VCaP (cell line): ENCODE measurements around the gene KRT34.
"Not testable (repeated sequence)": the region's sequence is repeated elsewhere in the genome, so short reads cannot be mapped to it uniquely, and the experiment has no call there.

Source experiments
- H3K27ac ChIP-seq: fragments of 450-650 bp; 2 replicates; pipeline ENCODE4 v1.5.1; 2017
- TF ChIP-seq, protein P1 (sequence below): fragments of 450-650 bp; conservative IDR thresholded peaks from 2 replicates; pipeline ENCODE4 v1.5.1; 2017; ENCODE audit warnings: mild to moderate bottlenecking, moderate library complexity

The KRT34 gene

GRCh38 chr17:41381943-41382342 lies at the start of gene KRT34:
KRT34 (minus strand) TSS chr17:41382306; CDS start chr17:41382246, 60 bp downstream.
- not testable (repeated sequence) for H3K27ac ChIP-seq

DNA sequence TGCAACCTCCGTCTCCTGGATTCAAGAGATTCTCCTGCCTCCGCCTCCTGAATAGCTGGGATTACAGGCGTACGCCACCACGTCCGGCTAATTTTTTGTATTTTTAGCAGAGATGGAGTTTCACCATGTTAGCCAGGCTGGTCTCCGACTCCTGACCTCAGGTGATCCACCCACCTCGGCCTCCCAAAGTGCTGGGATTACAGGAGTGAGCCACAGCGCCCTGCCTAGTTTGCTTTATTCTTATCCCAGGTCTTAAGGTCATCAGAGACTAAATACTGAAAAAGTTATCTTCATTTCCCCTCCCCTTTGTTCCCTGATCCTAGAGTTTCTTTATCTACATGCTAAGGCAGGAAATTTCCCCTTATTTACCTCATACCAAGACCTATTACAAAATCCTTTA lies 48.3 kb upstream of the KRT34 start:
- H3K27ac ChIP-seq = not testable (repeated sequence)

- TF ChIP-seq, protein P1, sequence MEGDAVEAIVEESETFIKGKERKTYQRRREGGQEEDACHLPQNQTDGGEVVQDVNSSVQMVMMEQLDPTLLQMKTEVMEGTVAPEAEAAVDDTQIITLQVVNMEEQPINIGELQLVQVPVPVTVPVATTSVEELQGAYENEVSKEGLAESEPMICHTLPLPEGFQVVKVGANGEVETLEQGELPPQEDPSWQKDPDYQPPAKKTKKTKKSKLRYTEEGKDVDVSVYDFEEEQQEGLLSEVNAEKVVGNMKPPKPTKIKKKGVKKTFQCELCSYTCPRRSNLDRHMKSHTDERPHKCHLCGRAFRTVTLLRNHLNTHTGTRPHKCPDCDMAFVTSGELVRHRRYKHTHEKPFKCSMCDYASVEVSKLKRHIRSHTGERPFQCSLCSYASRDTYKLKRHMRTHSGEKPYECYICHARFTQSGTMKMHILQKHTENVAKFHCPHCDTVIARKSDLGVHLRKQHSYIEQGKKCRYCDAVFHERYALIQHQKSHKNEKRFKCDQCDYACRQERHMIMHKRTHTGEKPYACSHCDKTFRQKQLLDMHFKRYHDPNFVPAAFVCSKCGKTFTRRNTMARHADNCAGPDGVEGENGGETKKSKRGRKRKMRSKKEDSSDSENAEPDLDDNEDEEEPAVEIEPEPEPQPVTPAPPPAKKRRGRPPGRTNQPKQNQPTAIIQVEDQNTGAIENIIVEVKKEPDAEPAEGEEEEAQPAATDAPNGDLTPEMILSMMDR = no peak
- H3K27ac ChIP-seq = no peak overlapping the region
Measured at GRCh38 chr17:41429667-41430066, 47.6 kb upstream of the KRT34 start.

DNA sequence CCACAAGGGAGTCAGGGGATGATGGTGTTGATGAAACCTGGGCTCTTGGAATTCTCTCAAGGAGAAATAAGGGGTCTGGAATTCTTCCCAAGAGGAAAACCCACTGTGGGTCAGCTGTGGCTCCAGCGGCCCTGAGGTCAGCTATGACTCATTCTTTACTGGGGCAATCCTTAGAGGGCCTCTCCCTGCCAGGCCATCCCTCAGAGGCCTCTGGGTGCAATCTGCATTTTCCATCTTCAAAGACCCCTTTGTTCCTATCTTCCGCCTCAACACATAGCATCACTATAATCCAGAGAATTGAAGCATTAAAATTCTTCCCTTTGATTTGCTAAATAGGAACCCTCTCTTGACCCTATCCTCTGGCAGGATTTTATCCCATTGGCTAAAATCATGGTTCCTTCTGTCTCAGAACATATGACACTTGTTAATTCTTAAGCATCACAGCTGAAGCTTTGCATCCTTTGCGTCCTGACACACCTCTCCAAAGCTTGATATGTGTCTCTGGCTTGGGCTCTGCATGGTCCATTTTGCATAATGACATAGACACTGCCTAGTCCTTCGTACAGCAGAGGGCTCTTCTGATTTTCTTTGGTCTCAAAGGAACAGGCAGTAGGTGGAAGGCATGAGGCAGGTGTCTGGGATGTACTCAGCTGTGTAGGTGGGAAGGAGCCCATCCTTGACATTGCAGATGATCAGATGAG lies 46.6 kb upstream of the KRT34 start:
- H3K27ac ChIP-seq = no peak overlapping the region
- TF ChIP-seq, protein P1 = no peak

- TF ChIP-seq, protein P1 = no peak
- no peak within 1 kb of the TSS for H3K27ac ChIP-seq
Measured at GRCh38 chr17:41424111-41424635, 42.1 kb upstream of the KRT34 start, which contains the start of gene KRT37. KRT37 (minus strand) TSS chr17:41424585; CDS start chr17:41424523, 62 bp downstream.

DNA sequence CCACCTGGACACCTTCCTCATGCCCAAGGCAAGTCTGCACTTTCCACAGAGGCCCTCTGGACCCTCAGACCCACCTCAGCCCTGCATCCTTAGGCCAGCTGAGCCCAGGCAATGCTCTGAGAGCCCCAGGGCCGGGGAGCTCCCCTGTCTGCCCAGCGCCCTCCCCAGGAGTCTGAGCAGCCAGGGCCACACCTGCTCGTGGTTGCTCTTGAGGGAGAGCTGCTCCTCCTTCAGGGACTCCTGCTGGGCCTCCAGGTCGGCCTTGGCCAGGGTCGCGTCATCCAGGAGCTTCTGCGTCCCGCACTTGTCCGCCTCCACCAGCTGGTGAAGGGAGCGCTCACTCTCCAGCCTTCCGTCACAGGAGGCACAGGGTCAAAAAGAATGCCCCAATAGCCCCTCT lies 40.5 kb upstream of the KRT34 start:
- H3K27ac ChIP-seq = not testable (repeated sequence)

GRCh38 chr17:41421617-41422016 lies 39.5 kb upstream of the KRT34 start:
- TF ChIP-seq, protein P1 = no peak

GRCh38 chr17:41421116-41421515 lies 39.0 kb upstream of the KRT34 start:
- H3K27ac ChIP-seq = peak overlapping the region; percentile 49

More at GRCh38 chr17:41421617-41422016, 39.5 kb upstream of the KRT34 start:
- peak overlapping the region; percentile 49 for H3K27ac ChIP-seq

DNA sequence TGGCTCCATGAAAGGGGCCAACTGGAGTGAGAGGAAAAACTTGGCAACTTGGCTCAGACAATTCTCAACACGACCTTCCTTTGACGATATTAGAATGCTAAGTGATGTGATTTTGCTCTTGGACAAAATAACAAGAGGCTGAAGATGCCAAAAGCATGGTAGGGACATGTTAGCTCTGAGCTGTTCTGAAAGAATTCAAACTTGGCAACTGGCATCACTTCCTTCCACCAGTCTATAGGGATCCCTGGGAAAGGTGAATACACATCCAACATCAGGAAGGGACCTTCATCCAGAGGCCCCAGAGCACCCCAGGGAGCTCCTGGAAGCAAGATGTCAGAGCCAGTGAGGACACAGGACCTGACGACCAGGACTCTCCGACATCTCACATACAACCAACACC lies 38.0 kb upstream of the KRT34 start:
- TF ChIP-seq, protein P1 = no peak
- H3K27ac ChIP-seq = no peak overlapping the region

More at GRCh38 chr17:41421116-41421515, 39.0 kb upstream of the KRT34 start:
- TF ChIP-seq, protein P1 = no peak
